Kasumi-1 (cell line): ENCODE measurements around the gene BCORL1.
A peak's percentile ranks its signal among the peaks of the same experiment; 100 is the strongest.

ENCODE experiments used
- DNase-seq, 2 experiments: peaks; one replicate each; lab custom pipeline; 2025; lab: John Stamatoyannopoulos, UW

The BCORL1 gene

GRCh38 chrX:130057209-130057608, 74.8 kb downstream of the BCORL1 start:
- no peak for DNase-seq

GRCh38 chrX:130058652-130059051, 76.2 kb downstream of the BCORL1 start:
- DNase-seq = no peak

- DNase-seq = peak; percentile 28 to 34
Observed at GRCh38 chrX:130060122-130061069, 78.0 kb downstream of the BCORL1 start.

GRCh38 chrX:130066975-130067615, 84.7 kb downstream of the BCORL1 start:
- DNase-seq = no peak

GRCh38 chrX:130071611-130072344, 89.3 kb downstream of the BCORL1 start:
- DNase-seq = no peak

GRCh38 chrX:130072345-130072740, 89.9 kb downstream of the BCORL1 start:
- DNase-seq = no peak

GRCh38 chrX:130075777-130076176, 93.3 kb downstream of the BCORL1 start:
- DNase-seq = no peak

- DNase-seq = peak; percentile 49 to 74
Observed at GRCh38 chrX:130079824-130080406, 97.5 kb downstream of the BCORL1 start.

- DNase-seq = no peak
Observed at GRCh38 chrX:130080791-130081367, 98.4 kb downstream of the BCORL1 start.

- no peak for DNase-seq
Observed at GRCh38 chrX:130081421-130082045, 99.1 kb downstream of the BCORL1 start.

GRCh38 chrX:130082244-130083106, 100.0 kb downstream of the BCORL1 start:
- DNase-seq = peak; percentile 44 to 56

GRCh38 chrX:130083107-130083490, 100.7 kb downstream of the BCORL1 start:
- peak in 1 of 2 experiments; percentile 30 for DNase-seq

GRCh38 chrX:130083656-130084382, 101.4 kb downstream of the BCORL1 start:
- DNase-seq = peak in 1 of 2 experiments; percentile 10

- no peak for DNase-seq
Observed at GRCh38 chrX:130084631-130085237, 102.3 kb downstream of the BCORL1 start.

GRCh38 chrX:130085551-130086446, 103.4 kb downstream of the BCORL1 start:
- DNase-seq = no peak

- peak; percentile 76 to 81 for DNase-seq
Observed at GRCh38 chrX:130086447-130087206, 104.2 kb downstream of the BCORL1 start.

- no peak for DNase-seq
Observed at GRCh38 chrX:130090364-130090763, 107.9 kb downstream of the BCORL1 start.
